ENCODE data around the gene ALOXE3.

ALOXE3 gene

DNA sequence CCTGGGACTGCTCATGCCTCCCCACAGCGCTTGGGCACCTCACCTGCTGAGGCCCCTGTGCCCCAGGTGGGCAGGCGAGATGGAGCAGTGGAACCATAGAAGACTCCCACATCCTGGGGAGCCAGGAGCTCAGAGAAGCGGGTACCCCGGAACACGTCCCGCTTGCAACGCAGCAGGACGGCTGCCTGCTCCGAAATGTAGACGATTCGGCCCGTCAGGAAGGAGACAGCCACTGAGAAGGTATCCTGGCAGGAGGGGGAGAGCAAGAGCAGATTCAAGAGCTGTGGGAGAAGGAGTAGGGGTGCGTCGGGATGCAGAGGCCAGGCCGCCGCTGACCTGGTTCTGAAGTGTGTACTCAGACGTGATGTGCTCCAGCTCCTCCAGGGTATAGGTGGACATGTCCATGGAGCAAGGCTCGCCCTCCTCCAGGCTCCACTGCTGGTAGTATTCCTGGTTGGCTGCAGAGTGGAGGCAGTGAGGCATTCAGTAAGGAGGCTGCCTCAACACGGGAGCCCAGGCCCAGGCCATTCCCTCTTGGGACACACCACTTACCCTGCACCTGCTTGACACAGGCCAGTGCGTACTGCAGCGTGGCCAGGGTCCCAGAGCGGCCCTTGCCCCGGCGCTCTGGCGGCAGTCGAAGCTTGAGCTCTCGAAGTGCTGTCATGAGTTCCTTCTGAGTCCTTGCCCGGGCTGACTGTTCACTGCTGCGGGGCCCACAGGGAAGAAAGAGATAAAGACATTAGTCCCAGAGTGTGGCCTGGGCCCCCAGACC, 31.3 kb upstream of the ALOXE3 start:
- no peak for DNase-seq (ENCODE audit: low read depth, low spot score)
- H3K4me3 ChIP-seq (ENCODE audit: low read depth, low read length): no peak overlapping the region
- in situ Hi-C loops (cut with HindIII; ENCODE audit: low sequenced_read_pairs): no loop called here
- TF ChIP-seq, protein P1, sequence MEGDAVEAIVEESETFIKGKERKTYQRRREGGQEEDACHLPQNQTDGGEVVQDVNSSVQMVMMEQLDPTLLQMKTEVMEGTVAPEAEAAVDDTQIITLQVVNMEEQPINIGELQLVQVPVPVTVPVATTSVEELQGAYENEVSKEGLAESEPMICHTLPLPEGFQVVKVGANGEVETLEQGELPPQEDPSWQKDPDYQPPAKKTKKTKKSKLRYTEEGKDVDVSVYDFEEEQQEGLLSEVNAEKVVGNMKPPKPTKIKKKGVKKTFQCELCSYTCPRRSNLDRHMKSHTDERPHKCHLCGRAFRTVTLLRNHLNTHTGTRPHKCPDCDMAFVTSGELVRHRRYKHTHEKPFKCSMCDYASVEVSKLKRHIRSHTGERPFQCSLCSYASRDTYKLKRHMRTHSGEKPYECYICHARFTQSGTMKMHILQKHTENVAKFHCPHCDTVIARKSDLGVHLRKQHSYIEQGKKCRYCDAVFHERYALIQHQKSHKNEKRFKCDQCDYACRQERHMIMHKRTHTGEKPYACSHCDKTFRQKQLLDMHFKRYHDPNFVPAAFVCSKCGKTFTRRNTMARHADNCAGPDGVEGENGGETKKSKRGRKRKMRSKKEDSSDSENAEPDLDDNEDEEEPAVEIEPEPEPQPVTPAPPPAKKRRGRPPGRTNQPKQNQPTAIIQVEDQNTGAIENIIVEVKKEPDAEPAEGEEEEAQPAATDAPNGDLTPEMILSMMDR (IDR thresholded peaks at IDR 0.05; ENCODE audit: low read depth, low read length): no peak

- H3K4me3 ChIP-seq (ENCODE audit: low read depth, low read length): no peak overlapping the region
- no peak for DNase-seq (ENCODE audit: low read depth, low spot score)
- in situ Hi-C loops (cut with HindIII; ENCODE audit: low sequenced_read_pairs): no loop called here
- TF ChIP-seq, protein P1 (IDR thresholded peaks at IDR 0.05; ENCODE audit: low read depth, low read length): no peak
Observed at GRCh38 chr17:8148560-8148959, 30.2 kb upstream of the ALOXE3 start.

- in situ Hi-C loops (cut with HindIII; ENCODE audit: low sequenced_read_pairs): no loop called here
- DNase-seq (ENCODE audit: low read depth, low spot score): no peak
- H3K4me3 ChIP-seq (ENCODE audit: low read depth, low read length): no peak overlapping the region
- TF ChIP-seq, protein P1 (IDR thresholded peaks at IDR 0.05; ENCODE audit: low read depth, low read length): no peak
Observed at GRCh38 chr17:8147805-8148404, 29.6 kb upstream of the ALOXE3 start.

- in situ Hi-C loops (cut with HindIII; ENCODE audit: low sequenced_read_pairs): no loop called here
- no peak overlapping the region for H3K4me3 ChIP-seq (ENCODE audit: low read depth, low read length)
- TF ChIP-seq, protein P1 (IDR thresholded peaks at IDR 0.05; ENCODE audit: low read depth, low read length): no peak
- DNase-seq (ENCODE audit: low read depth, low spot score): no peak
Observed at GRCh38 chr17:8147141-8147804, 29.0 kb upstream of the ALOXE3 start.

DNA sequence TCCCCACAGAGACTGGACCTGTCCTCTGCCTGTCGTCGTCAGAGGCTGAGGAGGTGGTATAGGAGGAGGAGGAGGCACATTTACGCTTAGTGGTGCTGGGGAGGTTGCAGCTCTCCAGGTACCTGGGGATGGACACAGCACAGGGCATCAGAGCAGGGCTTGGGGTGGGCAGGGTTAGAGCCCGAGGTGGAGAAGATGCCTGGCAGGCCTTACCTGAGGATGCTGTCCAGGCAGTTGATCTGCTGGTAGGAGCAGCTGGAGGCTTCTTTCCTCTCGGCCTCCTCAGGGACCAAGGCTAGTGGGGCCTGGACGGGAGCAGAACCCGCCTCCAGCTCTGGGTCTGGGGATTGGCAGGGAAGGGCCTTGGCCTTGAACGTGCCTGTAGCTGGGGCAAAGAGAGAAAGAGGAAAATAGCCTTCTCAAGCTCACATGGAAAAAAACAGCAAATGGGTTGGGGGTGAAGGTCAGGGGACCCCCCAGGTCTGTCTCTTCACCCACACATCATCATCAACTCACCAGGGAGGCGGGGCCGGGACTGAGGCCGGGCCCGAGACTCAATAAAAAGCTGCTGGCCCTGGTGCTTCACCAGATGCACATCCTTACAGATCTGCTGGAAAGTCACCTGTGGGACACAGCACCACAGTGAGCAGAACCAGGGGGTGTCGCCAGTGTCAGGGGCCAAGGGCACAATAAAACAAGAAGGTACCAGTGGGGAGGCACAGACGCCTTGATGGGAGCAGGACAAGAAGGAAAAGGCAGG, 28.2 kb upstream of the ALOXE3 start:
- in situ Hi-C loops (cut with HindIII; ENCODE audit: low sequenced_read_pairs): no loop called here
- DNase-seq (ENCODE audit: low read depth, low spot score): no peak
- H3K4me3 ChIP-seq (ENCODE audit: low read depth, low read length): no peak overlapping the region
- TF ChIP-seq, protein P1 (IDR thresholded peaks at IDR 0.05; ENCODE audit: low read depth, low read length): no peak

GRCh38 chr17:8145811-8146210, 27.5 kb upstream of the ALOXE3 start:
- TF ChIP-seq, protein P1 (IDR thresholded peaks at IDR 0.05; ENCODE audit: low read depth, low read length): no peak
- no peak for DNase-seq (ENCODE audit: low read depth, low spot score)
- in situ Hi-C loops (cut with HindIII; ENCODE audit: low sequenced_read_pairs): no loop called here
- no peak overlapping the region for H3K4me3 ChIP-seq (ENCODE audit: low read depth, low read length)

Data from astrocyte of the spinal cord (primary cell).